KBM-7 (cell line): ENCODE data around the gene NTM.
"Not testable (repeated sequence)": the region's sequence is repeated elsewhere in the genome, so short reads cannot be mapped to it uniquely, and the experiment has no call there.

Experiments used
- DNase-seq: peaks from one replicate; pipeline ENCODE4 v3.0.0-alpha.2; 2015
- in situ Hi-C: fragments of 300-500 bp; cut with MboI; formaldehyde crosslinking; loops from 2 replicates; pipeline ENCODE4 v1.14.3; 2020; ENCODE audit warnings: low sequenced_read_pairs, low pct_unique_long_range_greater_than_20kb, mixed read lengths

The NTM gene

DNA sequence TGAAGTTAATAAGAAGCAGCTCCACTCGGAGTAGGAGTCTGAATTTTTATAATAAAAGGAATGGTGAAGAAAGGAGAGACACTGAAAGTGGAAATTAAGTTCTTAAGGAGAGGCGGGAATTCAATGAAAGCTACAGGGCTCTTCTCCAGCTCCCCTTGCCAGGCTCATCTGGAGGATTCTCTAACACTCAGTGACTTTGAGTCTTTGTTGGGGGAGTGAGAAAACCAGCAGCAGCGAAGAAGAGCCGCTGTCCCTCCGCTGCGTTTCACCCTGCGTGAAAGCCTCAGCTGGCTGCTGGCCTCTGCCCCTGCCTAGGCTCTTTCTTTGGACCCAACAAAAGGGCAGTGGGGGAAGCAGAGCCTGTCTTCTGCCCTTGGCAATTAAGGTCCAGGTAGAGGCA is 113.0 kb downstream of the NTM start:
- in situ Hi-C loops, result no loop called here
- DNase-seq, result no peak

DNA sequence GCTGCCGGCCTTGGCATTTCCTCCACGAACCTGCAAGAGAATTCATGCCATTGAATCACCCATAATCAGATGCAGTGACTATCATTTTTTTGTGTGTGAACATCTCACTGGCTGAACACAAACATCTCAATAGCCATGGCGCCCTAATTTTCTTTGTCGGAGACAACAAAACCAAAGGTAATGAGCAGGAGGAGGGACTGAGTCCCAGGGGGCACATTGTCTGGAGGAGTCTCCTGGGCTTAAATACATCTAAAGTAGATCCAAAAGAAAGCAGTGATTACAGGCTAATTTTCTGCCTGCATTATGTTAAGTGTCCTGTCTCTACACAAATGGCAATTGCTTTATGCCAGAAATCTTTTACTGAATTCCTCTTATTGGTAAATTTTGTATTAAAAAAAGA is 113.5 kb downstream of the NTM start:
- in situ Hi-C loops, result no loop called here
- DNase-seq, result no peak

DNA sequence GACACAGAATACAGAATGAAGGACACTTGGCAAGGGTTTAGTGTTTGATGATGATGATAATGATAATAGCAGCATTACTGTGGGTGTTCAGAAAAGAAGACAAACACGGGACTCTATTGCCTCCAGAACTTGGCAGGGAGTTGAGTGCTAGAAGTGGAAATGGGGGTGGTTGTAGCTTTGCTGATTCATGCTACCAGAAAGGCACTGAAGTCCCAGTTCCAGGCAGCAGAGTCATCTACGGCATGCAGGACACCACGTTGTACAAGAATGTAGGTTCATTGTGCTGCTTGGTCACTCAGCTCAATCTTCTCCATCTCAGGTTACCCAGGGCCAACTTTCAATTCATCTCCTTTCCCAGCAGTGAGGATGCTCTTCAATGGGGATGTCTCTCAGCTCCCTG is 115.7 kb downstream of the NTM start:
- in situ Hi-C loops, result no loop called here
- DNase-seq, result no peak

DNA sequence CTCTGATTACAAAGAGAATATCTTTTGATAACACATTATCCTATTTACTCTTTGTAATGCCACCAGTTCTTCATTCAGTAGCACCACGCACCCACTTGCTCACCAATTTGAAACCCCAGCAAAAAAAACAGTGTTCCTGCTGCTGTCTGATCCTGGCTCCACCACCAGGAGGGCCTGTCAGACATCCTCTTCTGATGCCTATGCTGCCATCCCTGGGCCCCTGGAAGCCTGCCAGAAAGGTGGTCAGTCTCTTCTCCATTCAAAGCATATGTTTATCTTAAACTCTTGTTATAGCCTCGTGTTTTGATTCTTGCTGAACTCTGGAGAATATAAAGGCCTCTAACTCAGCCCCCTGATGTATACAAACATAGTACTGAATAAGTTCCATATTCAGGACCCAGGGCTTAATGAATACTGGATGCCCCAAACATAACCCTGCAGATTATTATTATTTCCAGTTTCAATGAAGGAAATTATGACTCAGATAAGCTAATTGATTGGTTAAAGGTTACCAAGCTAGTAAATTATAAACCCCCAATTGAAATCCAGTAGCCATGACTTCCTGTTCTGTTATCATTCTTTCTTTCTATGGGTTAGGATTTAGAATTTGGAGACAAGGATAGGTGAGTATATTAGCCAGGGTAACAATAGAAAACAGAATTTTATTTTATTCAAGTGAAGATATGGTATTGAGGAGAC is 116.7 kb downstream of the NTM start:
- no peak for DNase-seq
- in situ Hi-C loops, result no loop called here

DNA sequence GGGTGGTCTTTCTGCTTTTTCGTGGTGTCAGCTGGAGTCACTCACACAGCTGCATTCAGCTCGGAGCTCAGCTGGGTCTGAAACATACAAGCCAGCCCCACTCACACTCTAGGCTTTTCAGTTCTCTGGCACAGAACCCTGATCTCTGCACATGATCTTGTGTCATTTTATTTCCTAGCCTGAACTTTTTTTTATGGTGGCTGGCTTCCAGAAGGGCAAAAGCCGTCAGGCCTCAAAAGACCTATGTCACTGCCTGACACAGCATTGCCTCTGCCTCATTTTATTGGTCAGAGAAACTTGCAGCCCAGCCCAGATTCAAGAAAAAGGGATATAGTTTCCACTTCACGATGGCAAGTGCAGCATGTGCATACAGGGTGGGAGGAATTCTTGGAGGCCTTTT is 117.8 kb downstream of the NTM start:
- DNase-seq, result no peak
- in situ Hi-C loops, result no loop called here

DNA sequence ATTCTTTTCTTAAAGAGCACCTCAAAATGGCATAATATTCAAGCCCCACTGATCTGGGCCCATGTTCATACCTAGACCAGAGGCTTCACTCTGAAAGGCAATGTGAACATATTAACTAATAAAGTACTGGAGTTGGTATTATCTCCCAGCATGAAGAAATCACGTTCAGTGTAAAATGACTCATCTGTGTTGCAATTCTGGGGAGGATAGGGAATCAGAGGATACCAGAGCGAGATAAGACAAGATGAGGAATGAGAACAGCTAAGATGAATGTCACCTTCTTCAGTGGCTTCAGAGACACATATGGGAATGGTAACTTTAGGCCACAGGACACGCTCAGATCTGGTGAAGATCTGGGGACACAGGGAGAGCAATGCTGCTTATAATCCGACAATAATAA is 121.1 kb downstream of the NTM start:
- DNase-seq, result no peak
- in situ Hi-C loops, result no loop called here

DNA sequence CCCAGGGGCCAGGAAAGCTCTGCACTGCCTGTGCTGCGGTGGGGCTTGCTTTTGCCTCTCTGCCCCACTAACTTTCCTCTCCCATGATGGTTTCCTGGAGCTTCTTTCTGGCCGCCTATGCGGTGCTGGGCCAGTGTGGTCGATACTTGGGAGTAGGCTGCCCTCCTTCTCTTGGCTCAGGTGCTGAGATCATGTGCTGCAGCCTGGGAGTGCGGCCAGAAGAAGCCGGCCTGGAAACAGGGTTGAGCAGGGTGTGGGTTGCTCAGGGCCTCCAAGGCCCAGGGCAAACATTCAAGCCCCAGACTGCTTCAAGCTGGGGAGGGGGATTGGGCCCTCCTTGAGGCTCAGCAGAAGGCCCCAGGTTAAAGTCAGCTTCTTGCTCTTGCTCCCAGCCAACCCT is 125.0 kb downstream of the NTM start:
- in situ Hi-C loops, result no loop called here
- DNase-seq, result no peak

DNA sequence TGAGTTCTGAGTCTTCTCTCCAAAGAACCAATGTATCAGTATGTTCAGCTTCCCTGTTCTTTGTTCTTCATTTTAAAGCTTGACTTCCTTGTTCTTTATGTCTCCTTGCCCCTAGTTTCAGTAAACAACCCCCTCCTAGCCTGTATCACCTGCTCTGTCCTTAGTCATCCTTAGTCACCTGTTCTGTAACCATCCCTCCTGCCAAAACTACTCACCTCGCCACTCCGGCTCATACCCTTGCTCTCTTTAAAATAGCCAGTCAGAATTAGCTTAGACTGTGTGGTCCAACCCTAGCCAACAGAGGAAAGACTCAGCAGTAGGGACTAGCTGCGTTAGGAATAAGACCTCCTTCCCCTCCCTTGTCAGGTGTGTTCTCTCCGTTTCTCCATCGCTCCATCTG is 127.3 kb downstream of the NTM start:
- DNase-seq, in situ Hi-C loops: not testable (repeated sequence)

DNA sequence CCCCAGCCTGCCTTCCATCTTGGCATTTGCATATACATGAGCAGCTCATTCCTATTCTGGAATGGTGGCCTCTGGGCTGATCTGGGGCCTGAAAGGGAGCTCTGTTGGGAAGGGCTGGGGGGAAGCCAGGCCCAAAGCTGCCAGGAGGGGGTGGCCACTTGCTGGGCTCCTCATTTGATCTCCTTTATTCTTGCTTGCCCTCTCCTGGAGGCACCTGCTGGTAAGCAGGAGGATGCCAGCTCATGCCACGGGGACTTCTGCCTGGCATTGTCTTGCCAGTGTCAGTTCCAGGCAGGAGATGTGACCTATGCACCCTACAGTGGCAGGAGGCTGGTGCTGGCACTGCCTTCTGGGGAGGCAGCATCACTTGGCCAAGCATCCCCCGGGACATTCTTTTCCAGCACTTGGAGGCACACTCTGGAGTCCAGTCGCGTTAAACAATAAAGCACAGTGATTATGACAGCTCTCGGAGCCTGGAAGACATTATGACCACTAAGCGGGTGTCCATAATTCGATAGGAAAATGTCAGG is 128.3 kb downstream of the NTM start:
- no peak for DNase-seq
- in situ Hi-C loops, result no loop called here

DNA sequence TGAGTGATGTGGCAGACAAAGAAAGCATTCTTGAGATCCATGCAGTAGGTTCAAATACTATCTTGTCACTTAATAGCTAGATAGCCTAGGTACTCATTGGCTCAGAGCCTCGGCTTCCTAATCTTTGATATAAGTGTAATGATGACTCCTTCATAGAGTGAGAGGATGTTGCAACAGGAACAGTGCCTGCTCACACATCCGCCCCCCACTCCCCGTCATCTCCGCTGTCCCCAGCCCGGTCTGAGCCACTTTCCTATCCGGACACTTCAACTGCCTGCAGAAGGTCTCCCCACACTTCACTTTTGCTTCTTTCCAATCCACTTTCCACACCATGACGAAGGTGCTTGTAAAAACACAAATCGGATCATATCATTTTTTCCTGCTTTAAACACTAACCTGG is 128.8 kb downstream of the NTM start:
- in situ Hi-C loops, result no loop called here
- DNase-seq, result no peak

DNA sequence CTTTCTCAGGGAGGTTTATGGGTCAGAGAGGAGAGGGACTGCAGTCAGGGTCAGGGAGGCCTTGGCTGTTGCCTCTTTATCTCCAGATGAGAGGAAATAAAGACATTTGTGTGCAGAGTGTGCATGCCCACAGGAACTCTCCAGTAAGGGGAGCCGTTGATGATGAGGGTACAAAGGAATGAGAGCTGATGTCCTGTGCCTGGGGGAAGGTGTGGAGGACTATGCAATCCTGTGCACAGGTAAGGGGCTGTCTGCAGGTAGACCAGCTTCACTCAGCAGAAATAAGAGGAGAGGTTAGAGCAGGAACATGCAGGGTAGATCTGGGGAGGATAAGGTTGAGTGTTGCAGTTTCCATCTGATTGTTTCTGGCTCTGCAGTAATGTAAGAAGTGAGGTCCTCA is 132.6 kb downstream of the NTM start:
- DNase-seq, result no peak
- in situ Hi-C loops, result no loop called here

DNA sequence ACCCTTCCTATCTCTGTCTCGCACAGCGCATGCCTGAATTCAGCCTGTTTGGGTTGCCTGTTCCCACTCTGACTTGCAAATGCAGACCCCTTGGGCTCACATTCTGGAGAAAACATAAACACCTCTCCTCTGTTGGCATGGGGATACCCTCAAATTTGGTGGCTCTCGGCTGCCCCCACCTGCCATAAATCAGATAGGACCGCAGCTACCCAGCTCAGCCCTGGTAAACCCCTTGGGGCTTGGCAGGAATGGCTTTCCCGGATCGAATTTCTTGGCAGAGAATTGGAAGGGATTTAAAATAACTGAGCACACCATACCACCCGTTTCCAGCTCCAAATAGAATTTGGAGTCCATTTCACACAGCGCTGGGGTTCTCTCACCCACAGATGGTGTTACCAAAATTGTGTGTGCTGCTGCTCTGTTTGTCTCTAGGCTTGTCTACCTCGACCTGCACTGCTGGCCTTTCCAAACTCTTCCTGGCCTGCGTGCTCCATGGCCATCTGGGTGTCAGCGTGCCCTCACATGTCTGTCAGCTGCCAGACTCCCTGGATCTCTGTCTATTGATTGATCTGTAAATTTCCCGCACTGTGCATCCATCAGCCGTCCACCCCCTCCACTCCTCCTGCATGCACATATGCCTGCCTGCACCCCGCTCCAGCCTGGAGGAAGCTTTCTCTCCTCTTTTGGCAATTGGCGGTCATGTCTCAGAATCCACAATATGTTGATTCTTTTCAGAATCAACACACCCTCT is 134.0 kb downstream of the NTM start:
- in situ Hi-C loops, result no loop called here
- DNase-seq, result no peak

DNA sequence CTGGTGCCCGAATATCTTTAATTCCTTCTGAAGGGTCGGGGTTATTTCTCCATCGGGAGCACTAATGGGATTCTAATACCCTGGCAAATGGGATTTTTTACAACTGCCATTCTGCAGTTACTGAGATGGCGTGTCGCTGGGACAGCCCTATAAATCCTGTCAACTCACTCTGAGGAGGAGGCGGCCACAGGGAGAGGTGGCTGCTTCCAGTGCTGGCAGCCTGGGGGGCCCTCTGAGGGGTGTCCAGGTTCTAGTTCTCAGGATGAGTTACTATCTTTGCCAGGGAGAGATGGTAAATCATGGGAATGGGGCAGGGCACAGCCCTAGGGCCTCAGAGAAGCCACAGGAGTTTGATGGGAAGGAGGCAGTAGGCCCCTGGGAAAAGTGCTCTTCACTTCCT is 135.9 kb downstream of the NTM start:
- in situ Hi-C loops, result no loop called here
- DNase-seq, result no peak

DNA sequence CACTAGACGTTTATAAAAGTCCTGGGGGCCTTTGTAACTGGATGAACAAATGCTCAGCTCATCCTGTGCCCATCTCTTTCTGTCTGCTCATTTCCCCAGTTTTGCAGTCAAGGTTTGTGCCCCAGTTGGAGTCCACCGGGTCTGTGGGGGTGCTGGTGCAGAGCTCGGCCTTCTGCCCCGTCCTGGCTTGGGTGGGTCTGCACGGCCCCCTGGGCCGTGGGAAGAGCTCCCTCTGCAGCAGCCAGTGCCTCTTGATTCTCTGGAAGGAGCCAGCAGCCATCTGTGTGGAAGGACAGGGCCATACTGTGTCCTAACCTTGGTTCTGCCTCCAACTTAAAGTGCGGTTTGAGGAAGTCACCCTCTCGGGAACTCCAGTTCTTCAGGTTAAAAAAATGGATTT is 140.2 kb downstream of the NTM start:
- in situ Hi-C loops, result no loop called here
- DNase-seq, result no peak

DNA sequence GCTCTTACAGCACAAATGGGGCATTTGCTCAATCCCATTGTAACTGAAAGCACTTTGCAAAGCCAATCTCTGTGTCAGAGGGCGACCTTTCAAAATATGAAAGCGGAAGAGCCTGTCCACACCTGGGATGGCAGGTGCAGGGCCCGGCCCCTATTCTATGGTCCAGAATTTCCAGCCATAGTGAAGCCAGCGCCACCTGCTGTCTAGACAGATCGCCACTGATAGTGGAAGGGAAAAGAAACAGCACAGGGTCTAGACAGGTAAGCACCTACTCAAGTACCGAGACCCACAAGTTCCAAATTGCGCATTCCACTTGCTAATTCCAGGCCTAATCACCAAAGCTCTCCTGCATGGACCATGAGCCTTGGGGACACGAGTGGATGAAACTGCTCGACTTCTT is 141.4 kb downstream of the NTM start:
- in situ Hi-C loops, result no loop called here
- peak; percentile 23 for DNase-seq

DNA sequence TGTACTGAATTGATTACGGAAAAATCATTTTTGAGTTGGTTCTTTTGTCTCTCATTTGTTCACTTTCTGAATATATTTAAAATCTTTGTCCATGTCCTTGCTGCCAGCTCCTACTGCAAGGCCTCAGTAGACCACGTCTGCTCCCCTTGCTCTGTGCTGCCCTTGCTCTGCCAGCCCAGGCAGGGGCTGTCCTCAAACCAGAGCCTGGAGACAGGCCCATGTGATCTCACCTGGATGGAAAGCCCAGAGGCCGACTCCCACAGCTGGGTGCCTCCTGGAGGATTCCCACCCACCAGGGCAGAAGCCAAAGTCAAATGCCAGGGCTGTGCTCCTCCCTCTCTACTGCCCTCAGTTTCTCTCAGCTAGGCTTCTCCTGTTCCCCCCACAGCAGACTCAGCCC is 141.8 kb downstream of the NTM start:
- in situ Hi-C loops, result no loop called here
- DNase-seq, result no peak

DNA sequence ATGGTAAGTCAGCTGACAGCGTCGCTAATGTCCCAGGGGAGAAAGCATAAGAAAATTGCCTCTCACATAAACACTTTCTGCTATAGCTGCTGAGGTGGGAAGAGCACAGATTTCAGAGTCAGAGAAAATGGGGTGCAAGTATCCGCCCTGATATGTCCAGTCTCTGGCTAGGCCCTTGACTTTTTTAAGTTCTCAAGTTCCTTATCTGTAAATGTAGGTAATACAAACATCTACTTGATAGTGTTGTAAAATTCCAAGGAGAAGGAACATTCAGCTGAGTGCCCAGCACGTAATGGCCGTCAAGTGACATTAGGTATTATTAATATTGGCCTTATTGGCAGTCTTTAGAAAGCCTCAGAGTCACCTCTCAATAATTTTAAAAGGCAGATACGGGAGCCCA is 143.6 kb downstream of the NTM start:
- in situ Hi-C loops, result no loop called here
- no peak for DNase-seq

DNA sequence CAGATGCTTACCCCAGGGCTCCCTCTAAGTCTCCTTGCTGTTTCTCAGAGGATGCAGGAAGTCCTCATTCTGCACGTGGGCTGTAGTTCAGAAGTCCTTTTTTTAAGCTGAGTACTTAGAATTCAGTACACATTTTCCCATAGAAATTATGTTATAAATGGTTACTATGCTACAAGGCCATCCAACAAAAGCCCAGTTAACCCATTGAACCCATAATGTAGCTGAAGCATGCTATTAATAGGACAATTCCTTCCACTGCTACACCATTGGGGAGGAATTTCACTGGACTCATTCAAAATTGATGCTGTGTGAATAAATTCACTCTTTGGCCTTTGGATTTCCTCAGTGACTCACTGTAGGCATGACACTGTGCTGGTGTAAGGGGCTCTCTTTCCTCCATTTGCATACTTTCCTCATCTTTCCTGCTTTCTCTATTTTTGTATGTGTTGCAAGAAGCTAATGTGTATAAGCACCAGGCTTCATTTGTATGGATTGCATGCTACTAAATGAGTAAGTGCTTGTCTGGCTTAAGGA is 148.0 kb downstream of the NTM start:
- DNase-seq, result no peak
- in situ Hi-C loops, result no loop called here

DNA sequence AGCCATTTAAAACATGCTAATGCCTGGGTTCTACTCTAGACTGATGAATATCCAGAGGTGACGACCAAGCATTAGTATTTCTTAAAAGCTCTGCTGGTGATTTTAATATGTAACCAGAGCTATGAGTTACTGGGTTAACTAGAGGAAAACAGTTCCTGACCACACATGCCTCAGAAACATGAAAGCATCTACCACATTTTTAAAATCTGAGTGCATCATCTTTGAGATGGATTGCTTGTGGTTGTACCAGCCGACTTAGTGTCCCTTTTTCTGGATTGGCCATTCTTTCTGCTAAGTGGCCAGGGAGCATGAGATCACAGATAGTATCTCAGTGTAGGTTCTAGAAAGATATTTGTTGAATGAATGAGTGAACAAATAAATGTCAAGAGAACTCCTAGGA is 152.4 kb downstream of the NTM start:
- in situ Hi-C loops, result no loop called here
- no peak for DNase-seq

DNA sequence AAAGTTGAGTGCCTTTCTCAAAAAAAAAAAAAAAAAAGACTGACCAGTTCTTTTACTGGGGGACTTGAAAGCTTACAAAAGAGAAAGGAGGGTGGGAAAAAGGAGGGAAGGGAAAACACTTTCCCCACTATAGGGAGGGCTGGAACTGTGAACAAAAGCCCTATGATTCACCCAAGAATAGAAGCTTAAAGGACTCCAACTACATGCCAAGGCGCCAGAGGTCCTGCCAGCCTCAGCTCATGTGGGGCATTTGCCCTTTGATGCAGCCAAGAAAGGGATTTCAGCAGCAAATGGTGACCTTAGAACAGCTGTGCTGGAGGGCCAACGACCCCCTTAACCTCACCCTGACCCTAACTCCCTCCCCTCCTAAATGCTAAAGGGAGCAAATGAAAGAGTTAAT is 160.0 kb downstream of the NTM start:
- DNase-seq, result no peak
- in situ Hi-C loops, result no loop called here

DNA sequence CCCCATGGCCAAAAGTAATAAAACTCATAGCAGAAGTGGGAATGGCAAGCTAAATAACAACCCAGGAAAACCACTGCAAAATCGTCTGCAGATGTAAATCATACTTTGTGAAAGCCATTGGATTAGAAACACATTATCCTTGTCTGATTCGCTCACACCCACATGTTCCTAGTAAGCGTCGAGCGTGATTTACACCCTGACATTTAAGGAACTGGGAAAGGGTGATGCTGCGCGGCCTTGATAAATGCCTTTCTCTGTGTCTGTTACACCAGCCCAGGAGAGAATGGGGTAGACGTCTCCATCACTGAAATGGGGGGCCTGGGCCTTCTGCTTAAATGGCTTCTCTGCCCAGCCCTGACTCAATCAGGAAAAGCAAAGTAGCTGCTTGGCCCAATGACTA is 162.7 kb downstream of the NTM start:
- in situ Hi-C loops, result no loop called here
- DNase-seq, result no peak
